ENCODE results near the gene TNK1. TPM values are rescaled to one million over a fixed set of nuclear protein-coding genes. Genes with fewer than 3 reads are reported as not detected.

TNK1 gene
- total RNA-seq, 1 experiment from 2014 or later = 10.1 TPM

GRCh38 chr17:7343250-7343649, 37.6 kb upstream of the TNK1 start:
- Histone ChIP-seq H3K27ac (ENCODE audit: insufficient read length, low read depth, low read length) (no peak overlapping the region), H3K18ac (ENCODE audit: insufficient read length, low read depth, low read length) (no peak overlapping the region), H3K23me2 (ENCODE audit: insufficient read length, low read depth, low read length, poor library complexity, severe bottlenecking) (no peaks in the 10 kb centered on the region), H2AFZ (ENCODE audit: low read length) (no peak overlapping the region), H4K20me1 (ENCODE audit: control insufficient read depth, insufficient read depth, insufficient read length) (no peaks in the 10 kb centered on the region), H2BK15ac (ENCODE audit: low read depth, low read length) (no peak overlapping the region), H3K27me3 (ENCODE audit: insufficient read depth, low read length) (no peaks in the 10 kb centered on the region), H4K5ac (ENCODE audit: insufficient read length, low read depth, low read length) (no peak overlapping the region), H4K91ac (ENCODE audit: insufficient read length, low read depth, low read length) (no peak overlapping the region), H3K79me1 (ENCODE audit: insufficient read depth, low read depth, low read length, poor library complexity, severe bottlenecking) (no peaks in the 10 kb centered on the region), H3K79me2 (ENCODE audit: insufficient read depth, low read length) (no peaks in the 10 kb centered on the region), H3T11ph (ENCODE audit: low read length) (no peak overlapping the region), H2BK120ac (ENCODE audit: low read depth, low read length, poor library complexity, severe bottlenecking) (no peak overlapping the region), H3K56ac (ENCODE audit: insufficient read length, low read depth, low read length) (no peak overlapping the region), H3K23ac (ENCODE audit: insufficient read length, low read depth, low read length) (no peak overlapping the region), H2BK5ac (ENCODE audit: insufficient read length, low read length) (no peak overlapping the region), H2BK12ac (ENCODE audit: insufficient read length, low read depth, low read length) (no peak overlapping the region), H3K4me2 (ENCODE audit: insufficient read depth, insufficient read length, low read length) (no peak overlapping the region), H3K9ac (ENCODE audit: extremely low read depth, insufficient read length, low read length) (no peak overlapping the region), H3K4ac (ENCODE audit: low read depth, low read length) (no peak overlapping the region), H4K8ac (replicated peaks; ENCODE audit: insufficient read length, low read depth, low read length) (no peak overlapping the region), H3K4me1 (ENCODE audit: insufficient read depth, low read length) (no peaks in the 10 kb centered on the region), H2BK20ac (ENCODE audit: low read depth, low read length, poor library complexity, severe bottlenecking) (no peak overlapping the region), H2AK5ac (ENCODE audit: insufficient read length, low read length) (no peak overlapping the region), H3K9me3 (ENCODE audit: control insufficient read depth, low read depth, low read length) (no peaks in the 10 kb centered on the region), H3K14ac (ENCODE audit: insufficient read depth, low read length) (no peak overlapping the region)
- no CpG with 5 or more reads among the region's 15 CpGs for WGBS (ENCODE audit: extremely low coverage, insufficient read length, low lambda C conversion rate)
- no peaks in the 10 kb centered on the region for H3K4me1 Mint-ChIP-seq
- peak overlapping the region in 1 of 2 experiments; percentile 28; a peak in 1 of 5 replicates for H3K4me3 Mint-ChIP-seq
- no peak for DNase-seq
- no peaks in the 10 kb centered on the region for H3K9me3 Mint-ChIP-seq
- peaks cover 0 to 2% (median 0%) of the 10 kb centered on the region in 3 experiments; a peak in 2 of 7 replicates for H3K36me3 Mint-ChIP-seq (ENCODE audit: insufficient read depth in 1 of 3, low read depth in 3 of 3)
- no peak for TF ChIP-seq CTCF (conservative IDR thresholded peaks at IDR 0.05)
- H3K27me3 Mint-ChIP-seq (ENCODE audit: low read depth) = no peaks in the 10 kb centered on the region; the same call in 1 of the 2 replicates
- peak overlapping the region in 2 of 3 experiments; percentile 15 to 38; a peak in 2 of 7 replicates for H3K27ac Mint-ChIP-seq

All from H9 (cell line).